NCI-H69 (cell line): ENCODE data around the gene SLC44A3.

Experiments used
- DNase-seq: peaks from one replicate; lab custom pipeline; 2025; lab: John Stamatoyannopoulos, UW

Gene SLC44A3

DNA sequence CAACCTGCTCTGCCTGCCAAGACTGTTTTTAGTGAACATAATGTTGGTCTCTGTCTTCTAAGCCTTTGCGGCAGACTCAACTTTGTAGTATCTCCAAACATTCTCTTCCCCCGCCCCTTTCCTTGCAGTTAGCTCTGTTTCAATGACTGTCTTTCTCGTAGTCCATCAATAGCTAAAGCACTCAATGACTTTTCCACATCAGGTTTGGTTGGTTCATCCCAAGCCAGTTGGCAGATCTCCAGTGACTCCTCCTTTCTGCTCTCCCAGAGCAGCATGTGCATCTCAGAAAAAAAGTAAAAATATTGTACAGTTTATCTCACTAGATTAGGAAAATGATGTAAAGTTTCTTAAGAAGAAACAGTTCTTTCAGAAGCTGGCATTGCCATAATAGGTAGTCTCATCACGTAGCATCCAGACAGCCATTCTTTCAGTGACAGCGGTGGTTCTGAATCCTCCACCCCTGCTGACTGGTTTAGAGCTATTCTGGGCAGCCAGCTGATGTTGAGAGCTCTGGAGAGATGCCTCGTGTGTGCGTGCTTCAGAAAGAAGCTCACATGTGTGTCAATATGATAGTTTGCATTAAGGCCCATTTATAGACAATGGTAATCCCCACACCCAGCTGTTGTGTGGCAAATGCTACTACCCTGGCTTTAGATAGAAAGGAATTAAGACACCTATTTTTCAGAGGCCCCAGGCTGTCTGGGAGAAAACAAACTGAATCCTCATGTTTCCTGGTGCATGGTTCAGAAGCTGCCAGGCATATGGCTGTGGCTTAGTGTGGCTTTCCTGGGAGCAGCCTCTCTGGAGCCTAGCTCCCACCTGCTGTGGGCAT is 53.6 kb downstream of the SLC44A3 start:
- DNase-seq: peak; percentile 72

GRCh38 chr1:94874423-94874822 is 54.3 kb downstream of the SLC44A3 start:
- no peak for DNase-seq

DNA sequence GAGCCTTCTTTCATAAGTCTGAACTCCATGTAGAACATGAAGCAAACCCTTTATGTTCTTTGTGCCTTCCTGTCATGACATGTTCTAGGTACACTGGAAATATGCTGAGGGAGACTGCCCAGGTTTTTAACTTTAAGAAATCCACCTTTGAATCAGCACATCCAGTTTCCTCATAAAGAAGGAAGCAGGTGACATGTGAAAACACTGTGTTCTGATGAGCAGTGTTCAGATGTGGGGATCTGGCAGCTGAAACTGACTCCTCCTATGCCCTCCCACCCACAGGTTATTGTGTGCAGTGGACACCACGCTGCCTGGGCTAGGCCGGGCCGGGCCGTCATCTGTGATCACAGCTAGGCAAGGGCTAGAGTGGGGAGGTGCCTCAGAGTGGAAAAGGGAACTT is 55.6 kb downstream of the SLC44A3 start:
- DNase-seq: no peak

DNA sequence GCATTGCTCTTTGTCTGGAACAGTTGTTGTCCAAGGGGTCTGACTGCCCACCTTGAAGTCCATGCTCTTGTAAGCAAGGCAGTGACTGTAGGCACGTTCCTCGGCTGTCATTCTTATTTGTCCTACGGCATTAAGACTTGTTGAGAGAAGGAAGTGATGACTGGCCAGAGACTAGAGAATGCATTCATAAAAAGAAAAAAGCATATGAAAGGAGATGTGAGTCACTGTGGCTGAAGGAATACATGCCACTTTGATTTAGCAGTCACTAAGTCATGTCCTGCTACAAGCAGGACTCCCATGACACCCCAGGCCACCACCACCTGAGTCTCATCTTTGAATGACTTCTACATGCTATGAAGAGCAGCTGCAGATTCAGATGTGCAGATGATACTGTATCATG is 56.2 kb downstream of the SLC44A3 start:
- no peak for DNase-seq

- no peak for DNase-seq
Observed at GRCh38 chr1:94878329-94878728, 58.2 kb downstream of the SLC44A3 start.

DNA sequence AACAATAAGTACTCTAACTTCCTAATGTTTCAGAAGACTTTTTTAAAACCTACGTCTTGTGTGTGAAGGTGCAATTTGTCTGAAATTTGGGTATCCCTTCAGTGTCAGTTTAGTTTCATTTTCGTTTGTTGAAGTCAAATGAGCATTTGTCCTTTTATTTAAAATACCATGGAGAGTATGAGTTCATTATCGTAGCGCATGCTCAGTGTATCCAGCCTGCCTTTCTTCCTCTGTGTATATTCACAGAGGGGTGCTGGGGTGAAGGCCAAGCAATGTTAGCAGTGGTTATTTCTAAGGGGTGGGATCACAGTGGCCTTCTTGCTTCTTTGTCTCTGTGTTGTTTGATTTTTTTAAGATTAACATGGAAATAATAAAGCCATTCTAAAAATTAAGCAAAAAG is 63.5 kb downstream of the SLC44A3 start:
- peak; percentile 74 for DNase-seq

GRCh38 chr1:94884106-94884505 is 63.9 kb downstream of the SLC44A3 start:
- peak; percentile 73 for DNase-seq

GRCh38 chr1:94884507-94884906 is 64.3 kb downstream of the SLC44A3 start:
- DNase-seq: no peak

GRCh38 chr1:94886361-94886760 is 66.2 kb downstream of the SLC44A3 start:
- no peak for DNase-seq

- no peak for DNase-seq
Observed at GRCh38 chr1:94887106-94887505, 66.9 kb downstream of the SLC44A3 start.

- no peak for DNase-seq
Observed at GRCh38 chr1:94887603-94888171, 67.5 kb downstream of the SLC44A3 start.

GRCh38 chr1:94888201-94888600 is 68.0 kb downstream of the SLC44A3 start:
- DNase-seq: no peak

DNA sequence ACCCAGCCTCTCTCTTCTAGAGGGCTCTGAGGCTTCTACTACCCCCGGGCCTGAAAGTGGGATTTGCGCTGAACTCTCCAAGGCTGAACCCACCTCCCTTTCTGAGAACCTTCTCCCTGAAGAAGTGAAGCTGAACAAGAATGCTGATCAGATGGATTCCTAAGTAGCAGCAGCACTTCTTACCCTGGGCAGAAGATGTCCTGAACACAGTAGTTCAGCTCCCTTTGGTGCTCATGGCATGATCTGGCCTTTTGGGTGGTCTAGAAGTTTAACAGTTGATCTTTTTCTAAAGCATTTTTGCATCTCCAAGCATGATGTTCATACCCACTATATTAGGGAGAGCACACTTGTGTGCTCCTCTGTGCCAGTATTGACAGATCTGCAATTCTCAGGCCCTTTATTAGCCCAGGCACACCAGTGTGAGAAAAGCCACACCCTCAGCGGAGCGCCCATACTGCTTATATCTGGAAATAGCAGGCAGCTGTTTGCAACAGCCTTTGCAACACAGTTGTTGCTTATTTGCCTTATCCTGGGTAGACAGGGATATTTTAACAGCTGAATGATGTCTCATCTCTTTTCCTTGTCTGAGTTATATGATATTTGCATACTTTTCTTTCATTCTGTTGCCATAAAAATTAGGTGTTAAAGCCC is 72.6 kb downstream of the SLC44A3 start:
- no peak for DNase-seq

GRCh38 chr1:94894630-94895029 is 74.5 kb downstream of the SLC44A3 start:
- no peak for DNase-seq

GRCh38 chr1:94895518-94895917 is 75.4 kb downstream of the SLC44A3 start:
- DNase-seq: no peak

DNA sequence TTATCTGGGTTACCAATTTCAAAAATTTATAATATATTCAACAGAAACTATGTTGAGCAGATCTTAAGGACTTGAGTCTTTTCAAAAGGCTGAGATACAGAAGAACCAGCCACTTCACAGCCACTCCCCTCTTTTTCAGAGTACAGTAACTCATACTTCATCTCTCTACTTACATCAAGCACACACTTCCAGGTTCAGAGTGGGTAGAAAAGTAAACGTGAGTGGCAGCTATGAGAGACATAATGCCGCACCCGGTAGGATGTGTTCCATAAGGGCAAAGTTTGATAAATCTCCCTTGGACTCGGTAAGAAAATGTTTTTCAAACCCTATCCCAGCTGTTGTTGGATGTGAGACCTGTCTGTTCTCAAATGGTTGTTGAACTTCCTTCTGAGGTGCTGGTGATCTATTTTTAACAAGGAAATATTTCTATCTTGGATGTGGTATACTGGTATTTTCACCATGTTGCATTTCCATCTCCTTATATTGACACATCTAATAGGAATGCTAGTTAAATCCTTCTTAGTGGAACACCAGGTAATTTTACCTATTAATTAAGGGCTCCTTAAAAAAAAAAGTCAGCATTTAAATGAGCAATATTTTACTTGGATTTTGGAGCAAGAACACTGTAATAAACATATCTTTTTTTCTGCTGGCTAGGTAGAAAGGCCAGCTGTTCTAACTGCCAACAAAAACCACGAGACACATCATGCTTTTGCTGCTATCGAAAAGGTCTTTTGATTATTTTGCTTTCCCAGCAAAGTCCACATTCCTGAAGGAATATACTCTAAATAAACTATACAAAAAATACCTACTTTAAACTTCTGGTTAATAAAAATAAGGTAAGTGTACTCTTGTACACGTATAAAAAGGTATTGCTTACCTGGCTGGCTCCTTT is 78.6 kb downstream of the SLC44A3 start:
- no peak for DNase-seq

GRCh38 chr1:94899756-94900155 is 79.6 kb downstream of the SLC44A3 start:
- DNase-seq: no peak

DNA sequence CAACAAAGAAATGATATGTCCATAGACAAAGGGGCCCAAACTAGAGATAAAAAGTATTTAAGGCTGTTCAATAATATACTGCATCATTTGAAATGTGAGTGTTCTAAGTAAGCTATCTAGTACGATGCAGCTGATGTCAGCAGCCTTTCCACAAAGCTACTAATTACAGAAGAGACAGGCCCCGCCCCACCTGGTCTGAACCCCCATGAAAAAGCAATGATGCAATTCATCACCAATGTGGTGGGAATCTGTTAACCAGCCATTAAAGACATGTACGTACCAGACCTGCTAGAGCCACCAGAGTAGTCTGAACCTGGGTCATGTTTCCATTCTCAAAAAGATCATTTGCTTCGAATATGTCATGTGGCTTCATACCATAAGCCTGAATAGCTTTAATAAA is 81.7 kb downstream of the SLC44A3 start:
- peak; percentile 83 for DNase-seq

DNA sequence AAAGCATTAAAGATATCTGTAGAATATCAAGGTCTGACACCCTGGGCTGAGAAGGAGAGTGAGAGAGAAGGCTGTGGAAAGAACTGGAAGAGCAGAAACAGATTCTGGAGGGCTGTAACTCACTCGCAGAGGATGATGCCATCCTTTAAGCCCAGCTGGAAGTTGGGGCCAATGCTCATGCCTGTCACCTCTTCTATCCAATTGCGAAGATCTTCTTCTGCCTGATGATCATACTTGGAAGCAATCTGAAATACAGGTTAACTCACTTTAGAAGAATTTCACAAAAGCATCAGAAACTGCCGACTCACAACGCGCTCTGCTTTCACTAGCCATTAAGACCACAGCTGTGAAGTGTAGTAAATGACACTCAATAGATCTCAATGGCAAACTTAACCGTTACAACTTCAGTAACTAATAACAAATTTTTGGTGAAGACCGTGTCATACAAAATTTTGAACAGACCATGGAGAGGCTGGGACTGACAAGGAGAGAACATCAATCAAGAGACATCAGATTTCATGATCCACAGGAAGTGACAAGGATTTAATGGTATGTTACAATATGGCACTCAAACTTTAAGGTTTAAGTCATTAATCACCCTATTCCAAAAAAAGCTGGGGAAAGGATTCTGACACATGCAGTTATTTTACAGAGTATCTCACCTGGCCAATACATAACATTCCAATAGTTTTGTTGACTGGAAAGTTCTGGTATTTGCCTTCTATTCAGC is 83.3 kb downstream of the SLC44A3 start:
- DNase-seq: no peak

DNA sequence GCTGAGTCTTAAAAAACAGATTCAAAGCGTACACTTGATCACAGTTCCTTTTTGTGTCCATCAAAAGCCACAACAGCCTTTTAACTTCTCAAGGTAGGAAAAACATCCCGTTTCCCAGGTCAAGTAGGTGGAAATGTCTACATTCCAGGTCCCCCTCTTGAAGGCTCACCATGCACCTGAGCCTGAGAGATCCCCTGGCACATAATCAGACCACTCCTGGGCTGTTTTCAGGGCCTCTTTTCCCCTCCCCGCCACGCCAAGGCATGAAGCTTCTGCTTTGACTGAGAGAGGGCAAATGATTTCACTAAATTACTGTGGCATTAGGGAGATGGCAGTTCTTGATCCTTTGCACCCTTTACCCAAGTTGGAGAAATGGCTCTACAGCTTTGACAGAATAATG is 85.0 kb downstream of the SLC44A3 start:
- no peak for DNase-seq

- DNase-seq: no peak
Observed at GRCh38 chr1:94906382-94906781, 86.2 kb downstream of the SLC44A3 start.

GRCh38 chr1:94907136-94907535 is 87.0 kb downstream of the SLC44A3 start:
- DNase-seq: no peak
